PC-9 (cell line): ENCODE results near the gene SULT4A1. TPM values are rescaled to one million over a fixed set of nuclear protein-coding genes. Genes with fewer than 3 reads are reported as not detected.

ENCODE experiments used
- BruUV-seq: library from RNA; stranded (reverse); fragments of 400-500 nt; replicated peaks from 2 replicates; lab custom pipeline; 2021; lab: Mats Ljungman, UMichigan
- CTCF ChIA-PET: fragments of 300-600 bp; sonication (Branson Sonifier 250); formaldehyde crosslinking; loops from one replicate; lab custom pipeline; 2022; ENCODE audit warnings: antibody characterized with exemption; lab: Charles Lee
- POLR2A ChIA-PET: fragments of 300-600 bp; sonication (Branson Sonifier 250); formaldehyde crosslinking; loops from one replicate; lab custom pipeline; 2022; ENCODE audit warnings: antibody characterized with exemption; ENCODE audit not compliant: unreplicated experiment; lab: Charles Lee
- DNase-seq, 2 experiments: peaks; one replicate each; pipeline versions ENCODE4 v3.0.0 to v3.0.0-alpha.2; 2015 to 2022; ENCODE audit warnings: mixed read lengths in 1 of 2
- H2AFZ ChIP-seq: fragments of 200-600 bp; sonication (generic); 2 replicates; pipeline ENCODE4 v1.8.1; 2017; ENCODE audit warnings: antibody characterized with exemption
- H3F3A ChIP-seq: fragments of 200-600 bp; sonication (generic); 2 replicates; pipeline ENCODE4 v1.8.1; 2017; ENCODE audit warnings: antibody characterized with exemption, mild to moderate bottlenecking, low read depth; ENCODE audit not compliant: insufficient read depth
- H3K27ac ChIP-seq: fragments of 200-600 bp; sonication (generic); 2 replicates; pipeline ENCODE4 v1.6.1; 2016; ENCODE audit warnings: mixed run types
- H3K27me3 ChIP-seq: fragments of 200-600 bp; sonication (generic); 2 replicates; pipeline ENCODE4 v1.6.1; 2016; ENCODE audit warnings: low read depth, mixed run types; ENCODE audit not compliant: insufficient read depth
- H3K36me3 ChIP-seq: fragments of 200-600 bp; sonication (generic); 2 replicates; pipeline ENCODE4 v1.6.1; 2016; ENCODE audit warnings: low read depth, mixed run types
- H3K4me1 ChIP-seq: fragments of 200-600 bp; sonication (generic); replicated peaks from 2 replicates; pipeline ENCODE4 v1.6.1; 2016; ENCODE audit warnings: mixed run types; ENCODE audit not compliant: insufficient read depth
- H3K4me2 ChIP-seq: fragments of 200-600 bp; sonication (generic); 2 replicates; pipeline ENCODE4 v1.6.1; 2017; ENCODE audit warnings: mixed run types
- H3K4me3 ChIP-seq: fragments of 200-600 bp; sonication (generic); 2 replicates; pipeline ENCODE4 v1.6.1; 2016; ENCODE audit warnings: mixed run types
- H3K79me2 ChIP-seq: fragments of 200-600 bp; sonication (generic); 2 replicates; pipeline ENCODE4 v1.6.1; 2017; ENCODE audit warnings: low read depth, mixed run types
- H3K9me2 ChIP-seq: fragments of 200-600 bp; sonication (generic); 2 replicates; pipeline ENCODE4 v1.8.1; 2017; ENCODE audit warnings: mild to moderate bottlenecking; ENCODE audit not compliant: insufficient read depth
- H3K9me3 ChIP-seq: fragments of 200-600 bp; sonication (generic); 2 replicates; pipeline ENCODE4 v1.8.1; 2016; ENCODE audit warnings: low read depth; ENCODE audit not compliant: insufficient read depth
- H4K20me1 ChIP-seq: fragments of 200-600 bp; sonication (generic); 2 replicates; pipeline ENCODE4 v1.8.1; 2017; ENCODE audit not compliant: insufficient read depth
- EZH2 ChIP-seq: fragments of 200-600 bp; sonication (generic); IDR thresholded peaks from 2 replicates; pipeline ENCODE4 v1.8.0; 2017; ENCODE audit warnings: antibody characterized with exemption, low read depth
- intact Hi-C: fragments of 100-400 bp; cut with micrococcal nuclease; formaldehyde crosslinking; loops from one replicate; pipeline ENCODE4 v1.10.0; 2022; ENCODE audit not compliant: unreplicated experiment
- total RNA-seq: library from RNA; stranded (reverse); gene quantifications from 2 replicates; pipeline ENCODE4 v1.2.3, GENCODE V29; 2021
- TF ChIP-seq, protein P1 (sequence below): fragments of 200-600 bp; sonication (generic); conservative IDR thresholded peaks from 2 replicates; pipeline ENCODE4 v1.6.1; 2017; ENCODE audit warnings: mixed run types, antibody characterized with exemption, mild to moderate bottlenecking, moderate library complexity

The SULT4A1 gene
- total RNA-seq, 1 experiment from 2014 or later = 3.4 TPM

DNA sequence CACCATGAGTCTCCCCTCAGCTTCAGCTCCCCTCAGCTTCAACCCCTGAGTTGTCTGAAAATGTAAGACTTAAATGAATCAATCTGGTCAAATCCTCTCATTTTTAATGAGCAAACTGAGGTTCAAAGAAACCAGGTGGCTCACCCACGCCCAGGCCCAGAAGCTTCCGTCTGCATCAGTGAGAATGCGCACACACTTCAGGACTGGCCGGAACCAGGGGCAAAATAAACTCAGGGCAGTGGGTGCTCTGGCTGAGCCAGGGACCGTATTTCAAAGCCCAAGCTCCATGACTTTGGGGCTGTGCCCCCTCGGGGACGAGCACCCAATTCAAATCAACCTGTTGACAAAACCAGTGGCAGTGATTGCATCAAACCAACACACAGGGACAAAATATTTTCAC is 3.1 kb downstream of the SULT4A1 start:
- no peak overlapping the region for H3K4me3 ChIP-seq
- BruUV-seq = no TSS peak
- no peak overlapping the region for H3K27ac ChIP-seq
- H2AFZ ChIP-seq = no peak overlapping the region
- CTCF ChIA-PET = no interaction called here
- POLR2A ChIA-PET = no interaction called here
- H3F3A ChIP-seq = no peaks in the 10 kb centered on the region
- no peaks in the 10 kb centered on the region for H4K20me1 ChIP-seq
- peaks cover 65% of the 10 kb centered on the region for H3K27me3 ChIP-seq
- H3K9me2 ChIP-seq = no peaks in the 10 kb centered on the region
- H3K4me1 ChIP-seq = no peaks in the 10 kb centered on the region; the same call in 1 of the 2 replicates
- no peaks in the 10 kb centered on the region for H3K9me3 ChIP-seq
- no peak overlapping the region for H3K4me2 ChIP-seq
- TF ChIP-seq, protein P1, sequence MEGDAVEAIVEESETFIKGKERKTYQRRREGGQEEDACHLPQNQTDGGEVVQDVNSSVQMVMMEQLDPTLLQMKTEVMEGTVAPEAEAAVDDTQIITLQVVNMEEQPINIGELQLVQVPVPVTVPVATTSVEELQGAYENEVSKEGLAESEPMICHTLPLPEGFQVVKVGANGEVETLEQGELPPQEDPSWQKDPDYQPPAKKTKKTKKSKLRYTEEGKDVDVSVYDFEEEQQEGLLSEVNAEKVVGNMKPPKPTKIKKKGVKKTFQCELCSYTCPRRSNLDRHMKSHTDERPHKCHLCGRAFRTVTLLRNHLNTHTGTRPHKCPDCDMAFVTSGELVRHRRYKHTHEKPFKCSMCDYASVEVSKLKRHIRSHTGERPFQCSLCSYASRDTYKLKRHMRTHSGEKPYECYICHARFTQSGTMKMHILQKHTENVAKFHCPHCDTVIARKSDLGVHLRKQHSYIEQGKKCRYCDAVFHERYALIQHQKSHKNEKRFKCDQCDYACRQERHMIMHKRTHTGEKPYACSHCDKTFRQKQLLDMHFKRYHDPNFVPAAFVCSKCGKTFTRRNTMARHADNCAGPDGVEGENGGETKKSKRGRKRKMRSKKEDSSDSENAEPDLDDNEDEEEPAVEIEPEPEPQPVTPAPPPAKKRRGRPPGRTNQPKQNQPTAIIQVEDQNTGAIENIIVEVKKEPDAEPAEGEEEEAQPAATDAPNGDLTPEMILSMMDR = no peak
- no peak for TF ChIP-seq EZH2
- no peak for DNase-seq
- no peaks in the 10 kb centered on the region for H3K79me2 ChIP-seq
- no peaks in the 10 kb centered on the region for H3K36me3 ChIP-seq
- intact Hi-C loops = no loop called here

DNA sequence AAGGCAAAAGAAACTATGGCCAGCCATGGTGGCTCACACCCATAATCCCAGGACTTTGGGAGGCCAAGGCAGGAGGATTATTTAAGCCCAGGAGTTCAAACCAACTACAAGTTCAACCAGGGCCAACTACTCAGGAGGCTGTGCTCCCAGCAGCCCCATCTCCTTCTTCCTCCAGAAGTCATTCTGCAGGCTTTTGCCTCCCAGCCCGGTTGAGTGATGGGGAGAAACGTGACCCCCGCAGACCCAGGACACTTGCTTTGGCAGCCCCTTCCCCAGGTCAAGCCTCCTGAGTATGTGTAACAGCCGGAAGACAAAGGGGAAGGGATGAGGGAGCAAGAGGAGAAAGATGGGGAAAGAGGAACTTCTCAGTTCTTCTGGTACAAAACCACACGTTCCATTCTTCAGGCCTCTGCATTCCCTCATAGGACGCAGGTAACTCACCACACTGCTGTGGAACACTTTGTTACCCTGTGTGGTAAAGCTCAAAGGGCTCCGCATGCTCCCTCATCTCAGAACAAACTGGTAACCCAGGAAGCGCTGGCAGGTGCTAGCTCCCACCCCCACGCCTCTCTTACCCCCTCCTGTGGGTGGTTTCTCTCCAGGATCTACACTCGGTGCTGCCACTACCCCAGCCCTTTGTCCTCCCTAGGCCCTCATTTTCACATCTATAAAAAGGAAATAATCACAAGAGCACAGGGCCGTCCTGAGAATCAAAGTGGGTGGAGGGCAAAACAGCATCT is 4.0 kb downstream of the SULT4A1 start:
- no peaks in the 10 kb centered on the region; the same call in 1 of the 2 replicates for H3K4me1 ChIP-seq
- H3F3A ChIP-seq = no peaks in the 10 kb centered on the region
- H3K27ac ChIP-seq = no peak overlapping the region
- H3K9me3 ChIP-seq = no peaks in the 10 kb centered on the region
- no peak for DNase-seq
- peaks cover 57% of the 10 kb centered on the region for H3K27me3 ChIP-seq
- no peak overlapping the region for H2AFZ ChIP-seq
- TF ChIP-seq, protein P1 = no peak
- no peak for TF ChIP-seq EZH2
- intact Hi-C loops = no loop called here
- POLR2A ChIA-PET = no interaction called here
- H3K79me2 ChIP-seq = no peaks in the 10 kb centered on the region
- CTCF ChIA-PET = no interaction called here
- no TSS peak for BruUV-seq
- no peaks in the 10 kb centered on the region for H3K9me2 ChIP-seq
- no peaks in the 10 kb centered on the region for H4K20me1 ChIP-seq
- no peaks in the 10 kb centered on the region for H3K36me3 ChIP-seq
- no peak overlapping the region for H3K4me3 ChIP-seq
- no peak overlapping the region for H3K4me2 ChIP-seq

DNA sequence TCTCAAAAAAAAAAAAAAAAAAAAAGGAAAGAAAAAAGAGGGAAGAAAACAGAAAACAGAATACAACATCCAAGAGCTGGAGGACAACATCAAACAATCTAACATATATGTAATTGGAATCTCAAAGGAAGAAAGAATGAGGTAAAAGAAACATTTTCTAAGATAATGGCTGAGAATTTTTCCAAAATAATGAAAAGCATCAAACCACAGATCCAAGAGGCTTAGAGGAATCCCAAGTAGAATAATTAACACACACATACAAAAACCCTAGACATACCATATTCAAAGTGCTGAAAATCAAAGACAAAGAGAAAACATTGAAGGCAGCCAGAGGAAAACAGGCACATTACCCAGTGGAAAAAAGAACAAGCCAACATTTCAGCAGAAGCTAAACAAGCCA is 4.9 kb downstream of the SULT4A1 start:
- TF ChIP-seq, protein P1 = no peak
- no peak for TF ChIP-seq EZH2
- Histone ChIP-seq H3K4me3 (no peak overlapping the region), H3K9me3 (no peaks in the 10 kb centered on the region), H3K4me2 (no peak overlapping the region), H3F3A (no peaks in the 10 kb centered on the region), H3K4me1 (no peaks in the 10 kb centered on the region), H3K36me3 (no peaks in the 10 kb centered on the region), H3K27me3 (peaks cover 56% of the 10 kb centered on the region), H4K20me1 (no peaks in the 10 kb centered on the region), H3K27ac (no peak overlapping the region), H2AFZ (no peak overlapping the region), H3K9me2 (no peaks in the 10 kb centered on the region), H3K79me2 (no peaks in the 10 kb centered on the region)
- no peak for DNase-seq
- CTCF ChIA-PET = no interaction called here
- no TSS peak for BruUV-seq
- POLR2A ChIA-PET = no interaction called here
- intact Hi-C loops = no loop called here
